Esophagus squamous epithelium (tissue), 5 donors: ENCODE data around the gene RHOH. TPM values are rescaled to one million over a fixed set of nuclear protein-coding genes. Genes with fewer than 3 reads are reported as not detected.

Experiments
- DNase-seq: peaks from one replicate; lab custom pipeline; 2025; lab: John Stamatoyannopoulos, UW
- H3K27ac ChIP-seq, 4 donors: fragments of 200-600 bp; sonication (generic); one replicate each; pipeline ENCODE4 v1.5.1; 2016 to 2019; ENCODE audit warnings: mild to moderate bottlenecking in 1 of 4
- H3K27me3 ChIP-seq, 4 donors: fragments of 200-600 bp; sonication (generic); 1 replicate in 3 of 4; 2 replicates in 1 of 4; pipeline versions ENCODE4 v1.5.1 to v1.6.0; 2017 to 2021; ENCODE audit warnings: antibody characterized with exemption in 1 of 4
- H3K36me3 ChIP-seq, 3 donors: fragments of 200-600 bp; sonication (generic); one replicate each; pipeline ENCODE4 v1.5.1; 2016 to 2019
- H3K4me1 ChIP-seq, 3 donors: fragments of 200-600 bp; sonication (generic); one replicate each; pipeline ENCODE4 v1.5.1; 2017 to 2019
- H3K4me3 ChIP-seq, 4 donors: fragments of 200-600 bp; sonication (generic); 1 replicate in 3 of 4; 2 replicates in 1 of 4; pipeline ENCODE4 v1.5.1; 2016 to 2019; ENCODE audit warnings: mild to moderate bottlenecking in 2 of 4, moderate library complexity in 1 of 4
- H3K9me3 ChIP-seq, 3 donors: fragments of 200-600 bp; sonication (generic); one replicate each; pipeline ENCODE4 v1.5.1; 2016 to 2019
- CTCF ChIP-seq, 6 experiments: fragments of 450-650 bp in 4 of 6; fragments of 200-600 bp in 2 of 6; sonication (generic) in 2 of 6; IDR thresholded peaks; one replicate each; pipeline ENCODE4 v1.5.1; 2016 to 2019; ENCODE audit warnings: antibody characterized with exemption in 6 of 6, mild to moderate bottlenecking in 4 of 6, moderate library complexity in 4 of 6
- POLR2A ChIP-seq, 4 donors: fragments of 450-650 bp; IDR thresholded peaks; one replicate each; pipeline ENCODE4 v1.6.1; 2017; ENCODE audit warnings: antibody characterized with exemption in 4 of 4, mild to moderate bottlenecking in 4 of 4, moderate library complexity in 3 of 4
- WGBS, 2 donors: methylation state at CpG; one replicate each; pipeline ENCODE4 v1.1.5; 2018; 5-methylcytosine and 5-hydroxymethylcytosine counted together
- intact Hi-C: fragments of 100-400 bp; cut with DNase I; formaldehyde crosslinking; loops from one replicate; pipeline ENCODE4 v1.15.0; 2022
- total RNA-seq, 4 donors: library from RNA; depleted of rRNA; stranded (reverse); fragments of >200 nt; gene quantifications; one replicate each; pipeline ENCODE4 v1.1.0, GENCODE V29; 2016
- donor health status: DM: yes; HTN: yes; CAD: no.

The RHOH gene
- total RNA-seq, 4 donors from 2014 or later = 0.79 to 5.0 (median 2.2) TPM

- intact Hi-C loops = no loop called here
- Histone ChIP-seq H3K27me3 (no peaks in the 10 kb centered on the region), H3K4me3 (no peak overlapping the region), H3K9me3 (no peaks in the 10 kb centered on the region), H3K27ac (no peak overlapping the region), H3K4me1 (peaks cover 0 to 6% (median 4%) of the 10 kb centered on the region in 3 donors), H3K36me3 (no peaks in the 10 kb centered on the region)
- 73 to 80% methylated on average over 6 of the region's 6 CpGs for WGBS, 2 donors
- DNase-seq = no peak
- TF ChIP-seq POLR2A (IDR thresholded peaks at IDR 0.05) (no peak), CTCF (IDR thresholded peaks at IDR 0.05) (no peak)
Measured at GRCh38 chr4:40264497-40264896, 67.7 kb downstream of the RHOH start.

- intact Hi-C loops = no loop called here
- no peak for TF ChIP-seq POLR2A (IDR thresholded peaks at IDR 0.05)
- TF ChIP-seq CTCF (IDR thresholded peaks at IDR 0.05) = no peak
- no peaks in the 10 kb centered on the region for H3K36me3 ChIP-seq
- H3K27me3 ChIP-seq = no peaks in the 10 kb centered on the region
- H3K4me1 ChIP-seq = peaks cover 0 to 6% (median 4%) of the 10 kb centered on the region in 3 donors
- no peak overlapping the region for H3K4me3 ChIP-seq
- no peak for DNase-seq
- 60 to 69% methylated on average over 9 to 13 of the region's 15 CpGs for WGBS, 2 donors
- no peaks in the 10 kb centered on the region for H3K9me3 ChIP-seq
- H3K27ac ChIP-seq = no peak overlapping the region
Measured at GRCh38 chr4:40264995-40265909, 68.4 kb downstream of the RHOH start.

GRCh38 chr4:40265910-40266274, 69.1 kb downstream of the RHOH start:
- no peaks in the 10 kb centered on the region for H3K9me3 ChIP-seq
- WGBS, 2 donors = 83 to 85% methylated on average over 3 of the region's 4 CpGs
- no peak overlapping the region for H3K27ac ChIP-seq
- no peaks in the 10 kb centered on the region for H3K36me3 ChIP-seq
- DNase-seq = no peak
- no peak overlapping the region for H3K4me3 ChIP-seq
- H3K27me3 ChIP-seq = no peaks in the 10 kb centered on the region
- intact Hi-C loops = no loop called here
- TF ChIP-seq CTCF (IDR thresholded peaks at IDR 0.05) (no peak), POLR2A (IDR thresholded peaks at IDR 0.05) (no peak)
- H3K4me1 ChIP-seq = peaks cover 0 to 6% (median 4%) of the 10 kb centered on the region in 3 donors

GRCh38 chr4:40269133-40269532, 72.3 kb downstream of the RHOH start:
- Histone ChIP-seq H3K27me3 (no peaks in the 10 kb centered on the region), H3K9me3 (no peaks in the 10 kb centered on the region), H3K4me1 (peaks cover 0 to 6% (median 4%) of the 10 kb centered on the region in 3 donors), H3K27ac (no peak overlapping the region), H3K36me3 (no peaks in the 10 kb centered on the region), H3K4me3 (no peak overlapping the region)
- intact Hi-C loops = no loop called here
- TF ChIP-seq CTCF (IDR thresholded peaks at IDR 0.05) = no peak
- no peak for TF ChIP-seq POLR2A (IDR thresholded peaks at IDR 0.05)
- 14 to 50% methylated on average over 1 of the region's 1 CpG for WGBS, 2 donors
- DNase-seq = no peak

- H3K27ac ChIP-seq = no peak overlapping the region
- H3K27me3 ChIP-seq = no peaks in the 10 kb centered on the region
- TF ChIP-seq POLR2A (IDR thresholded peaks at IDR 0.05) (no peak), CTCF (IDR thresholded peaks at IDR 0.05) (no peak)
- intact Hi-C loops = no loop called here
- 85 to 90% methylated on average over 11 to 12 of the region's 12 CpGs for WGBS, 2 donors
- DNase-seq = no peak
- H3K36me3 ChIP-seq = no peaks in the 10 kb centered on the region
- H3K9me3 ChIP-seq = no peaks in the 10 kb centered on the region
- no peak overlapping the region for H3K4me3 ChIP-seq
- no peaks in the 10 kb centered on the region for H3K4me1 ChIP-seq
Measured at GRCh38 chr4:40270609-40271008, 73.8 kb downstream of the RHOH start.
